HG03565 (cell line): ENCODE measurements around the gene CNN3.

Source experiments
- ATAC-seq: cut with Tn5 transposase; IDR thresholded peaks from one replicate; pipeline ENCODE4 v1.9.1; 2021; ENCODE audit warnings: mild to moderate bottlenecking, moderate library complexity; ENCODE audit not compliant: unreplicated experiment

Gene CNN3

DNA sequence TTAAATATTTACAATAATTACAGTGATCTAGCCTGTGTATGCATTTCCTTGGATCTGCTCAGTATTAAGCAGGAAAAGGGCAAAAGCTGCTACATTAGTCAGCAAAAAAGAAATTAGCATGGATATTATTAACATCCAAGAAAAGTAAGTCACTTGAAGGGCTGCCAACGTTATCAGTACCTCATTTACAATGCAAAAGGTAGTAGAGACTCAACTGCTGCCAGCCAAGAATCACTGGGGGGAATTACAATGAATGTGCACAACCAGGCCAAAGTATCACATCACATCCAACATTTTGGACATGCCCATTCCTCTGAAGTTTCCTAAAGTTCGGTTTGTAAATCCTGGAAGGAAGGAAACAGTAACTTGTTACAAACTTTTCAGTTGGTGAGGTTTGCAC is 1.9 kb downstream of the CNN3 start:
- no peak for ATAC-seq

GRCh38 chr1:94922761-94923331 is 4.1 kb downstream of the CNN3 start:
- no peak for ATAC-seq

DNA sequence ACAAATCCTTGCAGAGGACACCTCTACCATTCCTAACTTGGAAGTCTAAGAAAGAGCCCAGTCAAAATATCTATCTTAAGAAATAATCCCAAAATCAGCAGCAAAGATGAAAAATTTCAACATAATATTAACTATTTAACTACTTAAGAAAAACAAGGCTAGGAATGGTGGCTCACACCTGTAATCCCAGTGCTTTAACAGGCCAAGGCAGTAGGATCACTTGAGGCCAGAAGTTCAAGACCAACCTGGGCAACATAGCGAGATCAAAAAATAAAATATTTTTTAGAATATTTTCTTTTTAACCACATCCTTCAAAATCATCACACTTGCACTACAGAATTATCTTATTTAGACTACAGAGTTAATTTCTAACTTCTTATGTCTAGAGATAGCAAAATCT is 4.9 kb downstream of the CNN3 start:
- ATAC-seq, result no peak

DNA sequence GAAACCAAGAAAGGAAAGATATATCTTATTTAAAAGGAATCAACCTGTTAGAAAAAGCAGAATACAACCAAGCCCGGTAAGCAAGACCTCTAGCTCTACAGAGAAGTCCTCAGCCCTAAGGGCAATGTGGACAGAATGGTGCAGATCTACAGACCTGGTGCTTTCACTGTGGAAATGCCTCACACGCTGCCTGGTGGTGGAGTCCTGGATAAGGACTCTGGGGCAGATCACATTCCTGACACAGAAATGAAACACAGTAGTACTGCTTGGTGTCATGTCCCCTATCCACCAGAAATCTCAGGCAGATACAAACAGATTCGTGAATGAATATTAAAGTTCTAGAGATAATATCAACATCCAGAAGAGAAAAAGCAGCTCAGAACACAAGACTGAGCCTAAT is 6.8 kb downstream of the CNN3 start:
- ATAC-seq, result no peak

DNA sequence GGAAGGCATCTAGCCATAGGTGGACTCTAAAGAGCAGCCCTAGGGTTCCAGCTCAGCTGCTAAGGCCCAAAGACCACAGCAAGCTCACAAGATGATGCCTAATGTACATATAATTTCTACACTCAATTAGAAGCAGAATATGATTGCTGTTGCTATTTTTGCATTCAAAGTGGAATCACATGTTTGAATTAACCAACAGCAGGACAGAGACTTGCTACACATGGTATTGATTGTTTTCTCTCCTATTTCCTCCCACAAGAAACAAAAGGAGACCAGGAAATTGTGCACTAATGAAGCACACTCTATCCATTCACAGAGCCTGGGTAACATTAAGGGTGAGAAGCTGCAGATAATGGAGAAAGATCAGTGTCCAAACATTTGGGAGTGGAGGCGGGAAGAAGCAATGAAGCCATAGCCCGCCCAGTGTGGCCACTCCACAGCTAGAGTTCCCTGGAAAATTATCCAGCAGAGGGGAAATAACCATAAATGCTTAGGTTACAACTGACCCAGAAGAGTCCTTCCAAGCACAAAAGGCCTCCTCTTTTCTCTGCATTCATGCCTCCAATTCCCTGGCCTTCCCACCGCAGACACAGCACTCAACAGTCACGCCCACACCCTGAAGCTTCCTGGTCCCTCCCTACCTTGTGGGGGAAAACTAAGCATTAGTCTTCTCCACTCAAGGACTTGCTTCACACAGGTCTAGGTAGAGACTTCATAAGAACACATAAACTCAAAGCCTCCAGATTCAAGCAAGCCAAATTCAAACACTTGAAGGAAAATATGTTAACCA is 7.5 kb downstream of the CNN3 start:
- no peak for ATAC-seq

DNA sequence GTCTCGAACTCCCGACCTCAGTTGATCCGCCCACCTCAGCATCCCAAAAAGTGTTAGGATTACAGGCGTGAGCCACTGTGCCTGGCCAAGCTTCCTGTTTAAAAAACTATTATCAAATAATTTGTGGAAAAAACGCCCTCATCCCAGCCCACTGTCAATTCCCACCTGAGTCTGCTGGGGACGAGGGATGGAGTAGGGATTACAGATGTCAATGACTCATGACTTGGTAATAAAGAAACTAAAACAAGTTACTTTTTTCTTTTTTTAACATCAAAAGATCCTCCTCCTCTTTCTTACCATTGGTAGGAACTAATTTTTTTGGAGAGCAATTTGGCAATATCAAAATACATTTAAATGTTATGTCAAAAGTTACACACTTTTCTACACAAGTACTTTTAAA is 9.7 kb downstream of the CNN3 start:
- no peak for ATAC-seq

DNA sequence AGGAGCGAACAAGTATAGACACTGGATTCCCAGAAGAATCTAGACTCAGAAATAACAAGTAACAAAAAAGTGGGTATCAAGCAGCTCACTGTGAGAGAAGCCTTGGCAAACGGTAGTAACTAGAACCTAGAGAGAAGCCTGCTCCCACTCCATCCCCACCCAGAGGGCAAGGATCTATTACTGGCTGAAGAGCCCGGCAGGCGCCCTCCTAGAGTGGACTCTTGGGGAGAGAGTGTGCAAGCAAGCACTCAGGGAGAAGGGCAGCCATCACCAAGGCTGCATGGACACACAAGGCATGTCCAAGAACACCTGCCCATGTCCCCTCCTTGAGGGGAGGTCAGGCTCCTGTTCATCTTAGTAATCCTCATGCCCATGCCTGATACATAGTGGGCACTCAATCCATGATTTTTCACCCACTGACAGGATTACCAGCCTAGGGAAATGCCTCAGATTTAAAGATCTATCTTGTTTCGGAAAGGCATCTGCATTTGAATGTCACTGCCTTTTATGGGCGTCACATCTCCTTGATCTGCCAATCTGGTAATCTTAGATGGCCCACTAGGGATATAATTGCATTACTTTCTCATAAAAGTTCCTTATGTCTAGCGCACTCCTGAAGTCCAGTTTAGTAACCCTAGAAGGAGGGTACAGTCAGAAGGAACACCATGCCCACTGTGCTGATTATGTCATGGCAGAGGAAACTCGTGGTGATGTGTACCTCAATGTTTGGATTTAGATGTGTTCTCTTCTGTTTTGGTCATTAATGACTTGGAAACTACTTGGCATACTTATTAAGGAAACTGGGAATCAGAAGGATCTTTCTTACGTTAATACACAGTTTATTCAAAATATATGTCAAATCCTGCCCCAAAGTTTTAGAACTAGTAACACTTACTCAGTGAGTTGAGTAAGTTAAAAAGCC is 14.4 kb downstream of the CNN3 start:
- no peak for ATAC-seq

DNA sequence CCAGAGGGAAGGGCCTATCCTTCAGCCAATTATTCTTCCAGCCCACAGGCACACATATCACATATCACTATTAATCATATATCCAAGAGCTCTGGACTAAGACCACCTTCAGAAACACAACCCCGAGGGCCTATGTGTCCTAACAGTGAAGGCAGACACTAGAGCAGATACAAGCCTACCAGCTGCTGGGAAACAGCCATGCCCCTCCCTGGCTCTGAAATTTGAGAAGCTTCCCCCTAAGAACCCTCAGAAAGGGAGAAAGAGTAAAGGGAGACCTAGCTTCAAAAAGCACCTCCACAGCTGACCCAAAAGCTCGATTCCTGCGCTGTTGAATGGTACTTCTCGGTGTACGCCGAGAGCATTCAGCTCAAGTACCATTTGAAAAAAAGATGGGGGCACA is 17.4 kb downstream of the CNN3 start:
- ATAC-seq, result no peak

DNA sequence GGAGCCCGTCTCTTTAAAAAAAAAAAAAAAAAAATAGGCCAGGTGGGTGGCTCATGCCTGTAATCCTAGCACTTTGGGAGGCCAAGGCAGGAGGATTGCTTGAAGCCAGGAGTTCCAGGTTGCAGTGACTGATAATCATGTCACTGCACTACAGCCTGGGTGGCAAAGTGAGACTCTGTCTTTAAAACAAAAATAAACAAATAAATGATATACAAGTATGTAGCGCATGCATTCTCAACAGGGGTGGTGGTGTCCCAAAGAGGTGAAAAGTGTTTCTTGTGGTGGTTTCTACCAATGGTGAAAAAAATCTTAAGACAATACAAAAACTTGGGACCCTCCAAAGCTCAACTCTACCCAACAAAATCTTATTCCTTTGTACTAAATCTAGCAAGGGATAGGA is 17.9 kb downstream of the CNN3 start:
- ATAC-seq, result no peak

DNA sequence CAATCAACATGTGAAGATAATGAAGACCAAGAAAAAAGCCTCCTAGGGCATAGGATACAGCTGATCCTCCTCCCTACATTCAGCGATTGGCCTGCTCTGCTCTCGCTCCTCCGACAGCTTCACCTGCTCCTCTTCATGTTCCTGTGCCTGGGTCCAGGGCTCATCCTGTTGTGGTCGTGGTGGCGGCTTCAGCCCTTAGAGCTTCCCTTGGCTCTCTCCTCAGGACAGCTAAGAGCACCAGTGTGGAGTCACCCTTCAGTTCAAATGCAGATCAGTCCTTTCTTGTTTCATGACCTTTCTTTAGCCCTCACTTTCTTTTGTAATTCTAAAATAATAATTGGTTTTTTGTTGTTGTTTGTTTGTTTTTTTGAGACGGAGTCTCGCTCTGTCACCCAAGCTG is 18.7 kb downstream of the CNN3 start:
- ATAC-seq, result no peak

DNA sequence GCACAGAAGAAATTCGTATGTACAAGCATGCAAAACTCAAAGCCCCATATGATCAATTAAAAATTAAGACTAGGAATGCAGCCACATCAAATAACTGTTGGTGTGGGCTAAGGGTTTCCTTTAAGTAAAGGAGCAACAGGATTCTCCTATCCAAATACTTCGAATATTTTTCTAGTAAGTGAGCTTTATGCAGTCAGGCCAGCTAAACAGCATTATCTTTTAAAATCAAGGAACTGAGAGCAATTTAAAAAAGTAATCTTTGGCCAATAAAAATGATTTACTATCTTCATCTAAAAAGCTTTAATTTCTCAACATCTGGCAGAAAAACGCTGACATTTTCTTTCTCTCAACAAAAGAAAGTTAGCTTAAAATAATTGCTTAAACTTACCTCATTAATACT is 19.8 kb downstream of the CNN3 start:
- ATAC-seq, result no peak

- ATAC-seq, result no peak
These were observed 20.5 kb downstream of the CNN3 start for GRCh38 chr1:94906382-94906781.

GRCh38 chr1:94905207-94905606 is 21.7 kb downstream of the CNN3 start:
- no peak for ATAC-seq

GRCh38 chr1:94903280-94904009 is 23.5 kb downstream of the CNN3 start:
- no peak for ATAC-seq

DNA sequence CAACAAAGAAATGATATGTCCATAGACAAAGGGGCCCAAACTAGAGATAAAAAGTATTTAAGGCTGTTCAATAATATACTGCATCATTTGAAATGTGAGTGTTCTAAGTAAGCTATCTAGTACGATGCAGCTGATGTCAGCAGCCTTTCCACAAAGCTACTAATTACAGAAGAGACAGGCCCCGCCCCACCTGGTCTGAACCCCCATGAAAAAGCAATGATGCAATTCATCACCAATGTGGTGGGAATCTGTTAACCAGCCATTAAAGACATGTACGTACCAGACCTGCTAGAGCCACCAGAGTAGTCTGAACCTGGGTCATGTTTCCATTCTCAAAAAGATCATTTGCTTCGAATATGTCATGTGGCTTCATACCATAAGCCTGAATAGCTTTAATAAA is 25.1 kb downstream of the CNN3 start:
- no peak for ATAC-seq

- no peak for ATAC-seq
These were observed 27.2 kb downstream of the CNN3 start for GRCh38 chr1:94899756-94900155.

DNA sequence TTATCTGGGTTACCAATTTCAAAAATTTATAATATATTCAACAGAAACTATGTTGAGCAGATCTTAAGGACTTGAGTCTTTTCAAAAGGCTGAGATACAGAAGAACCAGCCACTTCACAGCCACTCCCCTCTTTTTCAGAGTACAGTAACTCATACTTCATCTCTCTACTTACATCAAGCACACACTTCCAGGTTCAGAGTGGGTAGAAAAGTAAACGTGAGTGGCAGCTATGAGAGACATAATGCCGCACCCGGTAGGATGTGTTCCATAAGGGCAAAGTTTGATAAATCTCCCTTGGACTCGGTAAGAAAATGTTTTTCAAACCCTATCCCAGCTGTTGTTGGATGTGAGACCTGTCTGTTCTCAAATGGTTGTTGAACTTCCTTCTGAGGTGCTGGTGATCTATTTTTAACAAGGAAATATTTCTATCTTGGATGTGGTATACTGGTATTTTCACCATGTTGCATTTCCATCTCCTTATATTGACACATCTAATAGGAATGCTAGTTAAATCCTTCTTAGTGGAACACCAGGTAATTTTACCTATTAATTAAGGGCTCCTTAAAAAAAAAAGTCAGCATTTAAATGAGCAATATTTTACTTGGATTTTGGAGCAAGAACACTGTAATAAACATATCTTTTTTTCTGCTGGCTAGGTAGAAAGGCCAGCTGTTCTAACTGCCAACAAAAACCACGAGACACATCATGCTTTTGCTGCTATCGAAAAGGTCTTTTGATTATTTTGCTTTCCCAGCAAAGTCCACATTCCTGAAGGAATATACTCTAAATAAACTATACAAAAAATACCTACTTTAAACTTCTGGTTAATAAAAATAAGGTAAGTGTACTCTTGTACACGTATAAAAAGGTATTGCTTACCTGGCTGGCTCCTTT is 28.2 kb downstream of the CNN3 start:
- ATAC-seq, result no peak

DNA sequence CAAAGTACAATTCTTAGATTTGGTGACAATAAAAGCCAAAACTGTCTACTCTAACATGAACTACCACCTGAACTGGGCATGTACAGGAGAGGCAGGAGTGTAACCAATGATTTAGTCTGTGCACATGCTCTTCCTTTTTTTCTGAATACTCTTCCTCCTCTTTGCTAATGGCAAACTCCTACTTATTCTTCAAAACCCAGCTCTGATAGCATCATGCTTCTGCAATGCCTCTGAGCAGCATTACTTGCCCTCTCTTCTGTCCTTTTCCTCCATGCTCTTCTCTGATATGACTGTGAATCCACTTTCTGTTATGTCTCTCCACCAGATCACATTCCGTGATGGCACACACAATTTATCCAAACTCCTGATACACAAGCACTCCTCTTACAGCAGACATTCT is 31.4 kb downstream of the CNN3 start:
- ATAC-seq, result no peak

DNA sequence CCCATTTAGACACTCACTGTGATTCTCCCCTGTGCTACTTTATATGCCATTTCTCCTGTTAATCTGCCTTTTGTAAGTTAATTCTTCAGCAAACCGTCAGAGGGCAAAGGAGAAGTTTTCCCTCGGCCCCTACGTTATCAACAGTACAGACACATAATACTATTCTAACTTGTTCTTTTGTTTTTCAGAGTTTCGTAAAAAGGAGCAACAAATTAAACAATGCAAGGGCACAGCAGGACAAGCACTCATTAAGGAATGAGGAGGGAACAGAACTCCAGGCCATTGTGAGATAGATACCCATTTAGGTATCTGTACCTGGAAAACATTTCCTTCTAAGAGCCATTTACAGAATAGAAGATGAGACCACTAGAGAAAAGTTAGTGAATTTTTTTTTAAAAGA is 32.3 kb downstream of the CNN3 start:
- ATAC-seq, result no peak

GRCh38 chr1:94892604-94893254 is 34.2 kb downstream of the CNN3 start:
- ATAC-seq, result no peak
